Duodenal mucosa (tissue), 2 donors: Measurements from ENCODE around the gene AGAP2.
"Not testable (repeated sequence)": the region's sequence is repeated elsewhere in the genome, so short reads cannot be mapped to it uniquely, and the experiment has no call there.

Experiments
- H3K27ac ChIP-seq: one replicate; pipeline ENCODE4 v1.7.0; 2013; ENCODE audit warnings: low read depth, low read length
- H3K27me3 ChIP-seq, 2 donors: one replicate each; pipeline ENCODE4 v1.7.0; 2013; ENCODE audit warnings: low read length in 2 of 2, control low read depth in 1 of 2; ENCODE audit not compliant: insufficient read depth in 2 of 2, control insufficient read depth in 1 of 2
- H3K36me3 ChIP-seq, 2 donors: one replicate each; pipeline ENCODE4 v1.7.0; 2013; ENCODE audit warnings: low read length in 2 of 2, control low read depth in 1 of 2; ENCODE audit not compliant: insufficient read depth in 2 of 2, control insufficient read depth in 1 of 2
- H3K4me1 ChIP-seq, 2 donors: one replicate each; pipeline ENCODE4 v1.7.0; 2013; ENCODE audit warnings: low read length in 2 of 2, control low read depth in 1 of 2; ENCODE audit not compliant: insufficient read depth in 2 of 2, control insufficient read depth in 1 of 2
- H3K4me3 ChIP-seq, 2 donors: one replicate each; pipeline ENCODE4 v1.7.0; 2013; ENCODE audit warnings: low read length in 2 of 2, low read depth in 1 of 2
- H3K9ac ChIP-seq, 2 donors: one replicate each; pipeline ENCODE4 v1.7.0; 2013; ENCODE audit warnings: low read length in 2 of 2, low read depth in 1 of 2
- H3K9me3 ChIP-seq, 2 donors: one replicate each; pipeline ENCODE4 v1.7.0; 2013; ENCODE audit warnings: low read length in 2 of 2, control low read depth in 1 of 2; ENCODE audit not compliant: control insufficient read depth in 1 of 2

AGAP2 gene

GRCh38 chr12:57777367-57777766, 38.8 kb upstream of the AGAP2 start:
- H3K4me1 ChIP-seq: peaks cover 8 to 20% of the 10 kb centered on the region in 2 donors
- no peak overlapping the region for H3K4me3 ChIP-seq
- no peaks in the 10 kb centered on the region for H3K9me3 ChIP-seq
- H3K9ac ChIP-seq: no peak overlapping the region
- H3K27me3 ChIP-seq: no peaks in the 10 kb centered on the region
- H3K27ac ChIP-seq: no peak overlapping the region
- H3K36me3 ChIP-seq: peaks cover 0 to 3% of the 10 kb centered on the region in 2 donors

GRCh38 chr12:57776247-57776587, 37.7 kb upstream of the AGAP2 start:
- no peak overlapping the region for H3K4me3 ChIP-seq
- no peak overlapping the region for H3K9ac ChIP-seq
- peaks cover 0 to 3% of the 10 kb centered on the region in 2 donors for H3K36me3 ChIP-seq
- H3K27me3 ChIP-seq: no peaks in the 10 kb centered on the region
- H3K27ac ChIP-seq: no peak overlapping the region
- no peaks in the 10 kb centered on the region for H3K9me3 ChIP-seq
- peaks cover 4 to 16% of the 10 kb centered on the region in 2 donors for H3K4me1 ChIP-seq

DNA sequence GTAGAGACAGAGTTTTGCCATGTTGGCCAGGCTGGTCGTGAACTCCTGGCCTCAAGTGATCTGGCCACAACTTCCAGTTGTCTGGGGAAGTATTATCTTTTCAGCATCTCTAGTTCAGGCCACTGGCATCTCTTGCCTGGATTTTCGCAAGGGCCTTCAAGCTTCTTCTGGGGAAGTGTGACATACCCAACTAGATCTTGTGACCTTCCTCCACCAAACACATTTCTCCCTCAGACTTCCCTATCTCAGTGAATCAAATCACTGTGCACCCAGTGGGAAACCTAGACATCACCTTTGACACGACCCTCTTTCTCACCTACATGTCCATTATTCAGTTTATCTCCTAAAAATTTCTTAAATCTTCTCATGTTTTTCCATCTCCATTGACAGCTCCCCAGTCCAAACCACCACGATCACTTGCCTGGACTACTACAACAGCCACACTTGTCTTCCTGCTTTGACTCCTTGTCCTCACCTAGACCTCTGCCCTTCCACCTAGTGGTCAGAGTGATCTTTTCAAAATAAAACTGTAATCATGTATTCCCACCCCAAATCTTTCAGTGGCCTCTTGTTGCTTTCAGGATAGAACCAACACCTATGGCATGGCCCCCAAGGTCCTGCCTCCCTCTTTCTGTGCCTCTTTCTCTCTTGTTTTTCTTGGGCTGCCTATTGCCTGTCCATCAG, 37.2 kb upstream of the AGAP2 start:
- Histone ChIP-seq H3K9ac (no peak overlapping the region), H3K36me3 (peaks cover under 1 to 3% of the 10 kb centered on the region in 2 donors), H3K27ac (no peak overlapping the region), H3K4me1 (peaks cover 10 to 21% of the 10 kb centered on the region in 2 donors), H3K27me3 (no peaks in the 10 kb centered on the region), H3K4me3 (no peak overlapping the region), H3K9me3 (no peaks in the 10 kb centered on the region)

DNA sequence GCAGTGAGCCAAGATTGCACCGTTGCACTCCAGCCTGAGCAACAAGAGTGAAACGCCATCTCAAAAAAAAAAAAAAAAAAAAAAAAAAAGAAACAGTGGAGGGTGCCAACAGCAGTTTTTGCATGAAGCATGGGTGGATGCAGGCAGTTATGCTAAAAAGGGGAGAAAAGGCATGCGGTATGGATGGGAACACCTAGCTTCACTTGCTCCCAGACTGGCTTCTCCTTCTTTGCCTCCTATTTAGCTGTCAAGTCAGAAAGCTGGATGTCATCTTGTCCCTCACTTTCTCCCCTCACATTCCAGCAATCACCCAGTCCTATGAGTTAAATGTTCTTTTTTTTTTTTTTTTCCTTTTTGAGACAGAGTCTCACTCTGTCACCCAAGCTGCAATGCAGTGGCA, 36.5 kb upstream of the AGAP2 start:
- no peaks in the 10 kb centered on the region for H3K27me3 ChIP-seq
- H3K9me3 ChIP-seq: no peaks in the 10 kb centered on the region
- H3K36me3 ChIP-seq: peaks cover 0 to 5% of the 10 kb centered on the region in 2 donors
- peaks cover 12 to 17% of the 10 kb centered on the region in 2 donors for H3K4me1 ChIP-seq
- no peak overlapping the region for H3K9ac ChIP-seq
- no peak overlapping the region for H3K27ac ChIP-seq
- H3K4me3 ChIP-seq: no peak overlapping the region

DNA sequence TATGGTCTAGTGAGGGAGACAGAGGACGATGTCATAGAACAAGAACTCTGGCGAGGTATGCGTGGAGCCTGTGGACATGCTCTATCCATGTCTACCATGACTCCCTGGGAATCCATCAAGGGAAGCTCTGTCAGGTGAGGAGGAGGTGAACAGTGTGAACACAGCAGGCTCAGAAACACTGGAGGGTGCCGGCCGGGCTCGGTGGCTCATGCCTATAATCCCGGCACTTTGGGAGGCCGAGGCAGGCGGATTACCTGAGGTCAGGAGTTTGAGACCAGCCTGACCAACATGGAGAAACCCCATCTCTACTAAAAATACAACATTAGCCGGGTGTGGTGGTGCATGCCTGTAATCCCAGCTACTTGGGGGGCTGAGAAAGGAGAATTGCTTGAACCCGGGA, 36.1 kb upstream of the AGAP2 start:
- not testable (repeated sequence) for H3K36me3 ChIP-seq, H3K27ac ChIP-seq, H3K9me3 ChIP-seq, H3K9ac ChIP-seq, H3K4me3 ChIP-seq, H3K27me3 ChIP-seq
- H3K4me1 ChIP-seq: peaks cover 12 to 17% of the 10 kb centered on the region in 2 donors

DNA sequence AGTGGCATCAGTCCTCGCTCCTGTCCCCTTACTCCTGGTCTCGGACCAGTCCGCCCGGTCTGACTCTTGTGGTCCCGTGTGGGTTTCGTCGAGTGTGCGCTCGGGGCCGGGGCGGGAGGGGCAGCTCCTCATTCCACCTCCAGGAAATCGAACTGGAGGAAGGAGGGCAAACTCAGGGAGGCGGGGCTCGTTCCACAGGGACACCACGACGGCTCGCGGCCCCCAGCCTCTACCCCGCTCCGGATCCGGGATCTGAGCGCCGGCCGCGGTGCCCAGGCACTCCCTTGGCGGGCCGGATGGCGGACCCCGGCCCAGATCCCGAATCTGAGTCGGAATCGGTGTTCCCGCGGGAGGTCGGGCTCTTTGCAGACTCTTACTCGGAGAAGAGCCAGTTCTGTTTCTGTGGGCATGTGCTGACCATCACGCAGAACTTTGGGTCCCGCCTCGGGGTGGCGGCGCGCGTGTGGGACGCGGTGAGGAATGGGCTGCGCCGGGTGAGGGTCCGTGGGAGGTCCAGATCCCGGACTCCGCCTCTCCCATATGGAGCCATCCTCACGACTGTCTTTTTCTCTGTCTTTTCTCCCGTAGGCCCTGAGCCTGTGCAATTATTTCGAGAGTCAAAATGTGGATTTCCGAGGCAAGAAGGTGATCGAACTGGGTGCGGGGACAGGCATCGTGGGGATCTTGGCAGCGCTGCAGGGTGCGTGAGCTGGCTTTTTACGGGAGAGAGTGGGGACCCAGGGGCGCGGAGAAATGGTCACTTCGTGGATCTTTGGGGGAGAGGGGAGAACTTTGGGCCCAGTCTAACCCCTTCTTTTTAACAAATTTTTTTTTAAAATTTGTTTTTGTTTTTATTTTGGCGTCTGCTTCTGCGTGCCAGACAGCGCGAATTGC, 34.1 kb upstream of the AGAP2 start, which contains the start of gene EEF1AKMT3:
Gene EEF1AKMT3 (plus strand): TSS at position 186 of the 894 bp plus-strand sequence. CDS start 111 bp downstream, at position 297.
- Histone ChIP-seq H3K36me3 (peaks cover 5 to 19% of the 10 kb centered on the region in 2 donors), H3K9ac (peak within 1 kb of the TSS; percentile 84 to 98), H3K27me3 (no peaks in the 10 kb centered on the region), H3K27ac (peak within 1 kb of the TSS; percentile 96), H3K9me3 (no peaks in the 10 kb centered on the region), H3K4me3 (peak within 1 kb of the TSS; percentile 94 to 97), H3K4me1 (peaks cover 12 to 17% of the 10 kb centered on the region in 2 donors)

- Histone ChIP-seq H3K36me3 (peaks cover 5 to 19% of the 10 kb centered on the region in 2 donors), H3K4me3 (peak within 1 kb of the TSS; percentile 94 to 97), H3K27ac (peak within 1 kb of the TSS; percentile 96), H3K27me3 (peaks cover 4 to 5% of the 10 kb centered on the region in 2 donors), H3K4me1 (peaks cover 14 to 19% of the 10 kb centered on the region in 2 donors), H3K9me3 (no peaks in the 10 kb centered on the region), H3K9ac (peak within 1 kb of the TSS; percentile 84 to 98)
These were observed 33.4 kb upstream of the AGAP2 start, which contains the start of gene METTL1 for GRCh38 chr12:57771873-57772428. TSS of gene METTL1 (minus strand) at chr12:57772105. CDS start at chr12:57772083, 22 bp downstream.

GRCh38 chr12:57771236-57771872, 32.8 kb upstream of the AGAP2 start:
- H3K36me3 ChIP-seq: peaks cover 5 to 19% of the 10 kb centered on the region in 2 donors
- H3K4me1 ChIP-seq: peaks cover 20 to 25% of the 10 kb centered on the region in 2 donors
- peak overlapping the region; percentile 96 for H3K27ac ChIP-seq
- peak overlapping the region; percentile 94 to 97 for H3K4me3 ChIP-seq
- H3K27me3 ChIP-seq: peaks cover 8 to 10% of the 10 kb centered on the region in 2 donors
- no peaks in the 10 kb centered on the region for H3K9me3 ChIP-seq
- peak overlapping the region; percentile 84 to 85 for H3K9ac ChIP-seq

DNA sequence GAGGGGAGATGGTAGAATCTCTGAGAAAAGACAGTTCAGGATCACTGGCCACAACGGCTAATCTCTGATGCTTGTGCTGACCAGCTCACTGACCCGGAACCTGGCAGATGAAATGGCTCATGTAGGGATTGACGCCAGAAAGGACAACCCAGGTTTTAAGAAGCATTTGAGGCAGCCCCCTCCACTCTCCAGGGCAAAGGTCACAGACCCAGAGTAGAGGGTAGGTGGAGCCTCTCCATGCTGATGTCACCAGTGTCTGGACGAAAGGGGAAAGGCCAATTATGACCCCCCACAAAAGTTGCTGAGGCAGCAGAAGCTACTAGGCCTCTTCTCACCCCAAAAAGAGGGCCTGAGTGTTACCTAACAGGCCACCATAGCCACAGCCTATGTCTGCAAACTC, 32.2 kb upstream of the AGAP2 start:
- peak overlapping the region in 1 of 2 donors; percentile 97 for H3K4me3 ChIP-seq
- H3K9ac ChIP-seq: no peak overlapping the region
- H3K36me3 ChIP-seq: peaks cover 5 to 19% of the 10 kb centered on the region in 2 donors
- H3K9me3 ChIP-seq: no peaks in the 10 kb centered on the region
- H3K27me3 ChIP-seq: peaks cover 14 to 15% of the 10 kb centered on the region in 2 donors
- H3K27ac ChIP-seq: no peak overlapping the region
- peaks cover 26 to 31% of the 10 kb centered on the region in 2 donors for H3K4me1 ChIP-seq
